PC-9 (cell line): ENCODE results near the gene CFAP251. TPM values are rescaled to one million over a fixed set of nuclear protein-coding genes. Genes with fewer than 3 reads are reported as not detected.

Source experiments
- BruUV-seq: library from RNA; stranded (reverse); fragments of 400-500 nt; replicated peaks from 2 replicates; lab custom pipeline; 2021; lab: Mats Ljungman, UMichigan
- CTCF ChIA-PET: fragments of 300-600 bp; sonication (Branson Sonifier 250); formaldehyde crosslinking; loops from one replicate; lab custom pipeline; 2022; ENCODE audit warnings: antibody characterized with exemption; lab: Charles Lee
- POLR2A ChIA-PET: fragments of 300-600 bp; sonication (Branson Sonifier 250); formaldehyde crosslinking; loops from one replicate; lab custom pipeline; 2022; ENCODE audit warnings: antibody characterized with exemption; ENCODE audit not compliant: unreplicated experiment; lab: Charles Lee
- DNase-seq, 2 experiments: peaks; one replicate each; pipeline versions ENCODE4 v3.0.0 to v3.0.0-alpha.2; 2015 to 2022; ENCODE audit warnings: mixed read lengths in 1 of 2
- H2AFZ ChIP-seq: fragments of 200-600 bp; sonication (generic); 2 replicates; pipeline ENCODE4 v1.8.1; 2017; ENCODE audit warnings: antibody characterized with exemption
- H3F3A ChIP-seq: fragments of 200-600 bp; sonication (generic); 2 replicates; pipeline ENCODE4 v1.8.1; 2017; ENCODE audit warnings: antibody characterized with exemption, mild to moderate bottlenecking, low read depth; ENCODE audit not compliant: insufficient read depth
- H3K27ac ChIP-seq: fragments of 200-600 bp; sonication (generic); 2 replicates; pipeline ENCODE4 v1.6.1; 2016; ENCODE audit warnings: mixed run types
- H3K27me3 ChIP-seq: fragments of 200-600 bp; sonication (generic); 2 replicates; pipeline ENCODE4 v1.6.1; 2016; ENCODE audit warnings: low read depth, mixed run types; ENCODE audit not compliant: insufficient read depth
- H3K36me3 ChIP-seq: fragments of 200-600 bp; sonication (generic); 2 replicates; pipeline ENCODE4 v1.6.1; 2016; ENCODE audit warnings: low read depth, mixed run types
- H3K4me1 ChIP-seq: fragments of 200-600 bp; sonication (generic); replicated peaks from 2 replicates; pipeline ENCODE4 v1.6.1; 2016; ENCODE audit warnings: mixed run types; ENCODE audit not compliant: insufficient read depth
- H3K4me2 ChIP-seq: fragments of 200-600 bp; sonication (generic); 2 replicates; pipeline ENCODE4 v1.6.1; 2017; ENCODE audit warnings: mixed run types
- H3K4me3 ChIP-seq: fragments of 200-600 bp; sonication (generic); 2 replicates; pipeline ENCODE4 v1.6.1; 2016; ENCODE audit warnings: mixed run types
- H3K79me2 ChIP-seq: fragments of 200-600 bp; sonication (generic); 2 replicates; pipeline ENCODE4 v1.6.1; 2017; ENCODE audit warnings: low read depth, mixed run types
- H3K9me2 ChIP-seq: fragments of 200-600 bp; sonication (generic); 2 replicates; pipeline ENCODE4 v1.8.1; 2017; ENCODE audit warnings: mild to moderate bottlenecking; ENCODE audit not compliant: insufficient read depth
- H3K9me3 ChIP-seq: fragments of 200-600 bp; sonication (generic); 2 replicates; pipeline ENCODE4 v1.8.1; 2016; ENCODE audit warnings: low read depth; ENCODE audit not compliant: insufficient read depth
- H4K20me1 ChIP-seq: fragments of 200-600 bp; sonication (generic); 2 replicates; pipeline ENCODE4 v1.8.1; 2017; ENCODE audit not compliant: insufficient read depth
- CTCF ChIP-seq: fragments of 200-600 bp; sonication (generic); conservative IDR thresholded peaks from 2 replicates; pipeline ENCODE4 v1.6.1; 2017; ENCODE audit warnings: mixed run types, antibody characterized with exemption, mild to moderate bottlenecking, moderate library complexity
- EZH2 ChIP-seq: fragments of 200-600 bp; sonication (generic); IDR thresholded peaks from 2 replicates; pipeline ENCODE4 v1.8.0; 2017; ENCODE audit warnings: antibody characterized with exemption, low read depth
- intact Hi-C: fragments of 100-400 bp; cut with micrococcal nuclease; formaldehyde crosslinking; loops from one replicate; pipeline ENCODE4 v1.10.0; 2022; ENCODE audit not compliant: unreplicated experiment
- total RNA-seq: library from RNA; stranded (reverse); gene quantifications from 2 replicates; pipeline ENCODE4 v1.2.3, GENCODE V29; 2021

The CFAP251 gene
- total RNA-seq, 1 experiment from 2014 or later: 4.3 TPM

GRCh38 chr12:121992059-121992879 is 73.9 kb downstream of the CFAP251 start:
- no peak for TF ChIP-seq CTCF
- TF ChIP-seq EZH2: no peak
- no peaks in the 10 kb centered on the region for H3K36me3 ChIP-seq
- POLR2A ChIA-PET: interaction anchor here (0.6 to 0.7 kb wide), 2 partner anchors 16 to 143 kb away, joined by 3 to 4 read pairs; no protein-coding TSS in a partner anchor
- H3K4me2 ChIP-seq: peak overlapping the region; percentile 58
- no peaks in the 10 kb centered on the region for H3K9me3 ChIP-seq
- no peaks in the 10 kb centered on the region; the same call in 1 of the 2 replicates for H3K4me1 ChIP-seq
- no peak overlapping the region; the same call in 1 of the 2 replicates for H3K4me3 ChIP-seq
- intact Hi-C loops: no loop called here
- peak overlapping the region; percentile 53 for H3K27ac ChIP-seq
- H3F3A ChIP-seq: peaks cover 17% of the 10 kb centered on the region; the same call in 1 of the 2 replicates
- H4K20me1 ChIP-seq: no peaks in the 10 kb centered on the region
- peak; percentile 46 to 86 for DNase-seq
- CTCF ChIA-PET: interaction anchor here (0.6 to 0.7 kb wide), 2 partner anchors 12 to 33 kb away, joined by 3 read pairs; no protein-coding TSS in a partner anchor
- no peaks in the 10 kb centered on the region for H3K79me2 ChIP-seq
- H3K27me3 ChIP-seq: no peaks in the 10 kb centered on the region
- no peaks in the 10 kb centered on the region for H3K9me2 ChIP-seq
- peak overlapping the region; percentile 65; the same call in 1 of the 2 replicates for H2AFZ ChIP-seq
- no TSS peak for BruUV-seq

GRCh38 chr12:121996050-121996944 is 77.9 kb downstream of the CFAP251 start:
- no peaks in the 10 kb centered on the region for H3K36me3 ChIP-seq
- no peak overlapping the region for H3K4me2 ChIP-seq
- no peaks in the 10 kb centered on the region for H3K27me3 ChIP-seq
- TF ChIP-seq CTCF (no peak), EZH2 (no peak)
- no peaks in the 10 kb centered on the region for H3K9me2 ChIP-seq
- no TSS peak for BruUV-seq
- H3F3A ChIP-seq: peaks cover 13% of the 10 kb centered on the region; the same call in 1 of the 2 replicates
- no peak overlapping the region for H3K27ac ChIP-seq
- no peaks in the 10 kb centered on the region; the same call in 1 of the 2 replicates for H3K4me1 ChIP-seq
- no peaks in the 10 kb centered on the region for H3K9me3 ChIP-seq
- no peak overlapping the region for H2AFZ ChIP-seq
- no peak overlapping the region for H3K4me3 ChIP-seq
- no peaks in the 10 kb centered on the region for H3K79me2 ChIP-seq
- no peak for DNase-seq
- no peaks in the 10 kb centered on the region for H4K20me1 ChIP-seq
- intact Hi-C loops: no loop called here
- ChIA-PET POLR2A (no interaction called here), CTCF (interaction anchor here (0.7 kb wide), 1 partner anchor 57 kb away, joined by 4 read pairs; no protein-coding TSS in a partner anchor)
